ENCODE measurements around the gene GP1BB.
"Not testable (repeated sequence)": the region's sequence is repeated elsewhere in the genome, so short reads cannot be mapped to it uniquely, and the experiment has no call there.

- not testable (repeated sequence) for TF ChIP-seq CTCF (IDR thresholded peaks at IDR 0.05); JUN (CRISPR knock-in tag; IDR thresholded peaks at IDR 0.05)
Measured at GRCh38 chr22:19726064-19726788, 2.9 kb downstream of the GP1BB start.

Data from WTC11 (cell line).